Panc1 (cell line): ENCODE results near the gene LZTS2.

Source experiments
- CTCF ChIP-seq: fragments of 450-650 bp; IDR thresholded peaks from 2 replicates; pipeline ENCODE4 v1.5.1; 2017; ENCODE audit warnings: mild to moderate bottlenecking
- POLR2AphosphoS5 ChIP-seq: IDR thresholded peaks from 2 replicates; pipeline ENCODE4 v1.6.1; 2012; ENCODE audit warnings: mild to moderate bottlenecking, low read depth, low read length, moderate library complexity
- REST ChIP-seq, 2 experiments: IDR thresholded peaks; 2 replicates each; pipeline ENCODE4 v1.6.1; 2011 to 2012; ENCODE audit warnings: low read depth in 2 of 2, control low read depth in 1 of 2, low read length in 1 of 2, mild to moderate bottlenecking in 1 of 2, moderate library complexity in 1 of 2; ENCODE audit not compliant: insufficient read depth in 1 of 2
- SIN3A ChIP-seq: IDR thresholded peaks from 2 replicates; pipeline ENCODE4 v1.6.1; 2012; ENCODE audit warnings: low read depth, mild to moderate bottlenecking, low read length, moderate library complexity, borderline replicate concordance; ENCODE audit not compliant: insufficient read depth

GRCh38 chr10:101015582-101015973 is 16.0 kb downstream of the LZTS2 start:
- no peak for TF ChIP-seq REST (IDR thresholded peaks at IDR 0.05; ENCODE audit: insufficient read depth in 1 of 2, low read depth in 2 of 2, low read length in 1 of 2)
- no peak for TF ChIP-seq CTCF
- TF ChIP-seq POLR2AphosphoS5, result no peak
- no peak for TF ChIP-seq SIN3A
